ENCODE measurements around the gene SERP2. TPM values are rescaled to one million over a fixed set of nuclear protein-coding genes. Genes with fewer than 3 reads are reported as not detected.
A peak's percentile ranks its signal among the peaks of the same experiment; 100 is the strongest.

The SERP2 gene
- total RNA-seq, 1 experiment from 2014 or later = 1.2 TPM

DNA sequence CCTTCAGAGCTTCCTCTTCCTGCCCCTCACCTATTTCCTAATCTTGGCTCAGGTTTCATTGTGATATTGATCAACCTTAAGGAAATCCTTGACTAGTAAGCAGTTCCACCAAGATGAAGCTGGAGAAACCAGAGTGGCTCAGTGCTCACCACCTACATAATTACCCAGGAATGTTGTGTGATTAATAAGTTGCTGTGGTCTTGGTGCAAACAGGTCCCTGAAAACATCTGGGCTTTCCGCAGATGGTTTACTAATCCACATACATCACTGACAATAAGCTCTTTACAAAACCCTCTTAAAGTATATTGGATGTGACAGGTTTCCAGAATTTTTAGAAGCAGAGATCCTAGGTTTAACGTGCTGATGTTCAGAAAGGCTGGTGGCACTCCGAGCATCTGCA, 8.6 kb upstream of the SERP2 start:
- POLR2A ChIA-PET (ENCODE audit: unreplicated experiment) = interaction anchor here (0.6 to 1.6 kb wide), 3 partner anchors 70 to 97 kb away, joined by 6 to 21 read pairs (median 11); no protein-coding TSS in a partner anchor
- DNase-seq = no peak
- H3K9ac ChIP-seq (ENCODE audit: low read length) = peak overlapping the region; percentile 67

GRCh38 chr13:44365899-44366298, 7.7 kb upstream of the SERP2 start:
- H3F3A ChIP-seq (ENCODE audit: low read length, unreplicated experiment) = no peaks in the 10 kb centered on the region
- DNase-seq = no peak

More for the DNA sequence above, 8.6 kb upstream of the SERP2 start:
- Histone ChIP-seq H2AFZ (ENCODE audit: low read length) (no peak overlapping the region), H3K27ac (ENCODE audit: low read length) (peak overlapping the region; percentile 95), H3K4me1 (ENCODE audit: insufficient read depth, low read length) (peaks cover 70% of the 10 kb centered on the region), H4K20me1 (ENCODE audit: low read length) (no peaks in the 10 kb centered on the region), H3K9me3 (ENCODE audit: low read length) (no peaks in the 10 kb centered on the region), H3K79me2 (ENCODE audit: low read length) (no peaks in the 10 kb centered on the region), H3F3A (ENCODE audit: low read length, unreplicated experiment) (no peaks in the 10 kb centered on the region), H3K9me2 (replicated peaks; ENCODE audit: low read length) (no peaks in the 10 kb centered on the region), H3K27me3 (ENCODE audit: low read length) (no peaks in the 10 kb centered on the region), H3K4me2 (ENCODE audit: low read length) (peak overlapping the region; percentile 67), H3K4me3 (ENCODE audit: low read length) (no peak overlapping the region), H3K36me3 (ENCODE audit: low read depth, low read length) (no peaks in the 10 kb centered on the region)
- BruUV-seq (replicated peaks) = TSS peak; percentile 65
- CTCF ChIA-PET = interaction anchor here (0.6 to 0.9 kb wide), 2 partner anchors 72 to 157 kb away, joined by 3 read pairs; no protein-coding TSS in a partner anchor
- intact Hi-C loops (cut with micrococcal nuclease) = loop anchor here (2.0 kb wide), 2 partner anchors 54 to 70 kb away; no protein-coding TSS in a partner anchor
- TF ChIP-seq, protein P1, sequence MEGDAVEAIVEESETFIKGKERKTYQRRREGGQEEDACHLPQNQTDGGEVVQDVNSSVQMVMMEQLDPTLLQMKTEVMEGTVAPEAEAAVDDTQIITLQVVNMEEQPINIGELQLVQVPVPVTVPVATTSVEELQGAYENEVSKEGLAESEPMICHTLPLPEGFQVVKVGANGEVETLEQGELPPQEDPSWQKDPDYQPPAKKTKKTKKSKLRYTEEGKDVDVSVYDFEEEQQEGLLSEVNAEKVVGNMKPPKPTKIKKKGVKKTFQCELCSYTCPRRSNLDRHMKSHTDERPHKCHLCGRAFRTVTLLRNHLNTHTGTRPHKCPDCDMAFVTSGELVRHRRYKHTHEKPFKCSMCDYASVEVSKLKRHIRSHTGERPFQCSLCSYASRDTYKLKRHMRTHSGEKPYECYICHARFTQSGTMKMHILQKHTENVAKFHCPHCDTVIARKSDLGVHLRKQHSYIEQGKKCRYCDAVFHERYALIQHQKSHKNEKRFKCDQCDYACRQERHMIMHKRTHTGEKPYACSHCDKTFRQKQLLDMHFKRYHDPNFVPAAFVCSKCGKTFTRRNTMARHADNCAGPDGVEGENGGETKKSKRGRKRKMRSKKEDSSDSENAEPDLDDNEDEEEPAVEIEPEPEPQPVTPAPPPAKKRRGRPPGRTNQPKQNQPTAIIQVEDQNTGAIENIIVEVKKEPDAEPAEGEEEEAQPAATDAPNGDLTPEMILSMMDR (conservative IDR thresholded peaks at IDR 0.05; ENCODE audit: low read depth, low read length) = no peak
- no peak for TF ChIP-seq EZH2 (IDR thresholded peaks at IDR 0.05; ENCODE audit: low read length, unreplicated experiment)
- no peak for TF ChIP-seq EZH2phosphoT487 (IDR thresholded peaks at IDR 0.05; ENCODE audit: borderline replicate concordance, low read length)
- peak; percentile 23 for ATAC-seq

More at GRCh38 chr13:44365899-44366298, 7.7 kb upstream of the SERP2 start:
- Histone ChIP-seq H2AFZ (ENCODE audit: low read length) (no peak overlapping the region), H3K27ac (ENCODE audit: low read length) (peak overlapping the region; percentile 95), H3K27me3 (ENCODE audit: low read length) (no peaks in the 10 kb centered on the region), H3K4me3 (ENCODE audit: low read length) (no peak overlapping the region), H4K20me1 (ENCODE audit: low read length) (no peaks in the 10 kb centered on the region), H3K4me2 (ENCODE audit: low read length) (peak overlapping the region; percentile 67), H3K79me2 (ENCODE audit: low read length) (no peaks in the 10 kb centered on the region), H3K36me3 (ENCODE audit: low read depth, low read length) (no peaks in the 10 kb centered on the region), H3K9me2 (replicated peaks; ENCODE audit: low read length) (no peaks in the 10 kb centered on the region), H3K4me1 (ENCODE audit: insufficient read depth, low read length) (peaks cover 63% of the 10 kb centered on the region), H3K9me3 (ENCODE audit: low read length) (no peaks in the 10 kb centered on the region), H3K9ac (ENCODE audit: low read length) (peak overlapping the region; percentile 67; the same call in 1 of the 2 replicates)
- intact Hi-C loops (cut with micrococcal nuclease) = loop anchor here (2.0 kb wide), 2 partner anchors 55 to 69 kb away; no protein-coding TSS in a partner anchor
- TF ChIP-seq EZH2phosphoT487 (IDR thresholded peaks at IDR 0.05; ENCODE audit: borderline replicate concordance, low read length) (no peak), EZH2 (IDR thresholded peaks at IDR 0.05; ENCODE audit: low read length, unreplicated experiment) (no peak)
- TF ChIP-seq, protein P1 (conservative IDR thresholded peaks at IDR 0.05; ENCODE audit: low read depth, low read length) = no peak
- CTCF ChIA-PET = no interaction called here
- no peak for ATAC-seq
- POLR2A ChIA-PET (ENCODE audit: unreplicated experiment) = no interaction called here
- BruUV-seq (replicated peaks) = no TSS peak

All from PC-3 (cell line).